MM.1S (cell line): Measurements from ENCODE around the gene ACTR1B.

Experiments
- EZH2 ChIP-seq: fragments of 300-600 bp; sonication (generic); optimal IDR thresholded peaks from 2 replicates; pipeline ENCODE3; 2017; ENCODE audit warnings: low read depth, mild to moderate bottlenecking, antibody characterized with exemption, low read length, mixed read lengths
- TF ChIP-seq, protein P1 (sequence below): fragments of 300-600 bp; sonication (generic); IDR thresholded peaks from 2 replicates; pipeline ENCODE4 v1.5.1; 2016; ENCODE audit warnings: antibody characterized with exemption, low read length, mixed read lengths

DNA sequence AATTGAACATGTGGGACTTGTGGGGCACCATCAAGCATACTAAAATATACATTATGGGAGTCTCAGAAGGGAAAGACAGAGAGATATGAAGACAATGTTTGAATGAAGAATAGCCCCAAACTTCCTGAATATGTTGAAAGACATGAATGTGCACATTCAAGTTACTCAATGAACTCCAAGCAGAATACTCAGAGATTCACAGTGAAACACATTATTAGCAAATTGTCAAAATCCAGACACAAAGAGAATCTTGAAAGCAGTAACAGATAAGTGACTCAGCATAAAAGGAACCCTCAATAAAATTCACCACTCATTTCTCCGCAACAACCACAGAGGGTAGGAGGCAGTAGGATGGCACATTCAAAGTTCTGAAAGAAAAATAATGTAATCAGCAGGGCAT is 14.5 kb upstream of the ACTR1B start:
- no peak for TF ChIP-seq EZH2
- TF ChIP-seq, protein P1, sequence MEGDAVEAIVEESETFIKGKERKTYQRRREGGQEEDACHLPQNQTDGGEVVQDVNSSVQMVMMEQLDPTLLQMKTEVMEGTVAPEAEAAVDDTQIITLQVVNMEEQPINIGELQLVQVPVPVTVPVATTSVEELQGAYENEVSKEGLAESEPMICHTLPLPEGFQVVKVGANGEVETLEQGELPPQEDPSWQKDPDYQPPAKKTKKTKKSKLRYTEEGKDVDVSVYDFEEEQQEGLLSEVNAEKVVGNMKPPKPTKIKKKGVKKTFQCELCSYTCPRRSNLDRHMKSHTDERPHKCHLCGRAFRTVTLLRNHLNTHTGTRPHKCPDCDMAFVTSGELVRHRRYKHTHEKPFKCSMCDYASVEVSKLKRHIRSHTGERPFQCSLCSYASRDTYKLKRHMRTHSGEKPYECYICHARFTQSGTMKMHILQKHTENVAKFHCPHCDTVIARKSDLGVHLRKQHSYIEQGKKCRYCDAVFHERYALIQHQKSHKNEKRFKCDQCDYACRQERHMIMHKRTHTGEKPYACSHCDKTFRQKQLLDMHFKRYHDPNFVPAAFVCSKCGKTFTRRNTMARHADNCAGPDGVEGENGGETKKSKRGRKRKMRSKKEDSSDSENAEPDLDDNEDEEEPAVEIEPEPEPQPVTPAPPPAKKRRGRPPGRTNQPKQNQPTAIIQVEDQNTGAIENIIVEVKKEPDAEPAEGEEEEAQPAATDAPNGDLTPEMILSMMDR, result no peak
